OCI-LY1 (cell line): Measurements from ENCODE around the gene MAP3K4.

ENCODE experiments used
- H2AFZ ChIP-seq: fragments of 200-600 bp; sonication (generic), shearing (Covaris generic); 2 replicates; pipeline ENCODE4 v1.6.0; 2014; ENCODE audit warnings: antibody characterized with exemption, mild to moderate bottlenecking, low read length
- H3F3A ChIP-seq: fragments of 200-600 bp; sonication (generic), shearing (Covaris generic); 2 replicates; pipeline ENCODE4 v1.6.0; 2014; ENCODE audit warnings: mild to moderate bottlenecking, antibody characterized with exemption, low read length, moderate library complexity; ENCODE audit not compliant: insufficient read depth
- H3K27ac ChIP-seq: fragments of 200-600 bp; sonication (generic); 2 replicates; pipeline ENCODE4 v1.5.1; 2014; ENCODE audit warnings: low read length, mixed run types, mild to moderate bottlenecking, low read depth; ENCODE audit not compliant: poor library complexity, severe bottlenecking
- H3K27me3 ChIP-seq: fragments of 200-600 bp; sonication (generic); 2 replicates; pipeline ENCODE4 v1.6.0; 2014; ENCODE audit warnings: antibody characterized with exemption, mild to moderate bottlenecking, low read length, moderate library complexity; ENCODE audit not compliant: insufficient read depth
- H3K36me3 ChIP-seq: fragments of 200-600 bp; sonication (generic); 2 replicates; pipeline ENCODE4 v1.6.1; 2014; ENCODE audit warnings: mild to moderate bottlenecking, antibody characterized with exemption, low read length, moderate library complexity, mixed read lengths; ENCODE audit not compliant: insufficient read depth
- H3K4me1 ChIP-seq: fragments of 200-600 bp; sonication (generic); 2 replicates; pipeline ENCODE4 v1.5.1; 2014; ENCODE audit warnings: mild to moderate bottlenecking, low read length, moderate library complexity; ENCODE audit not compliant: insufficient read depth, severe bottlenecking
- H3K4me2 ChIP-seq: fragments of 200-600 bp; sonication (generic), shearing (Covaris generic); 2 replicates; pipeline ENCODE4 v1.6.1; 2014; ENCODE audit warnings: low read length
- H3K4me3 ChIP-seq: fragments of 200-600 bp; sonication (generic); 2 replicates; pipeline ENCODE4 v1.5.1; 2014; ENCODE audit warnings: low read length, low read depth, mild to moderate bottlenecking, mixed read lengths; ENCODE audit not compliant: poor library complexity, severe bottlenecking
- H3K79me2 ChIP-seq: fragments of 200-600 bp; shearing (Covaris generic); 2 replicates; pipeline ENCODE4 v1.6.1; 2016; ENCODE audit warnings: mixed run types, low read length, mixed read lengths; ENCODE audit not compliant: insufficient read depth
- H3K9ac ChIP-seq: fragments of 200-600 bp; sonication (generic), shearing (Covaris generic); 2 replicates; pipeline ENCODE4 v1.6.1; 2014; ENCODE audit warnings: mild to moderate bottlenecking, low read length, mixed read lengths
- H3K9me2 ChIP-seq: fragments of 200-600 bp; sonication (generic), shearing (Covaris generic); 2 replicates; pipeline ENCODE4 v1.6.1; 2014; ENCODE audit warnings: low read depth, mild to moderate bottlenecking, low read length, mixed read lengths
- H3K9me3 ChIP-seq: fragments of 200-600 bp; shearing (Covaris generic); 2 replicates; pipeline ENCODE4 v1.6.1; 2014; ENCODE audit warnings: low read length, mixed read lengths
- H4K20me1 ChIP-seq: fragments of 200-600 bp; sonication (generic), shearing (Covaris generic); 2 replicates; pipeline ENCODE4 v1.6.0; 2016; ENCODE audit warnings: mild to moderate bottlenecking, low read length; ENCODE audit not compliant: insufficient read depth
- EZH2 ChIP-seq: fragments of 200-600 bp; sonication (generic), shearing (Covaris generic); IDR thresholded peaks from 2 replicates; pipeline ENCODE4 v1.8.0; 2017; ENCODE audit warnings: borderline replicate concordance, mixed run types, mild to moderate bottlenecking, antibody characterized with exemption, low read length, moderate library complexity, mixed read lengths
- TF ChIP-seq, protein P1 (sequence below): fragments of 200-600 bp; sonication (generic), shearing (Covaris generic); IDR thresholded peaks from 2 replicates; pipeline ENCODE4 v1.5.1; 2017; ENCODE audit warnings: mild to moderate bottlenecking, antibody characterized with exemption, low read length, moderate library complexity, mixed read lengths

MAP3K4 gene

DNA sequence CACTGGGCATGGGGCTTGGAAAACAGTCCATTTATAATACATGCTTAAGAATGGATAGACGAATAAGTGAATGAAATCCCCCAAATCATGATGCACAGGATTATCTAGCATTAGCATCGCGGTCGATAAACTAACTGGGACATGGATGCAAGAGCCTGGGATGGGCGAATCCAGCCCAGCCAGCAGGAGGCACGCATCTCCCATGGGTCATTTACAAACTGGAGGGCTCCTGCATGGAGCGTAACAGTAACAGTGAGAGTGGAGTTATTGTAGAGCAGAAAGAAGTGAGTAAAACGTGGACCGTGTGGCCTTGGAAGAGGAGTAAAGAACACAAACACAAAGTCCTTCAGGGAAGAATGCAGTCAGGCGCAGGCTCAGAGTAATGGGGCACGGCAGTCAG, 145.8 kb downstream of the MAP3K4 start:
- Histone ChIP-seq H3K4me3 (no peak overlapping the region), H3K9me2 (no peaks in the 10 kb centered on the region), H3K27me3 (no peaks in the 10 kb centered on the region), H4K20me1 (no peaks in the 10 kb centered on the region), H3K27ac (no peak overlapping the region), H3K9ac (no peak overlapping the region), H3F3A (no peaks in the 10 kb centered on the region), H3K79me2 (no peaks in the 10 kb centered on the region), H3K36me3 (no peaks in the 10 kb centered on the region), H2AFZ (no peak overlapping the region), H3K4me1 (peaks cover 50% of the 10 kb centered on the region), H3K4me2 (no peak overlapping the region), H3K9me3 (no peaks in the 10 kb centered on the region)
- TF ChIP-seq EZH2 = no peak
- TF ChIP-seq, protein P1, sequence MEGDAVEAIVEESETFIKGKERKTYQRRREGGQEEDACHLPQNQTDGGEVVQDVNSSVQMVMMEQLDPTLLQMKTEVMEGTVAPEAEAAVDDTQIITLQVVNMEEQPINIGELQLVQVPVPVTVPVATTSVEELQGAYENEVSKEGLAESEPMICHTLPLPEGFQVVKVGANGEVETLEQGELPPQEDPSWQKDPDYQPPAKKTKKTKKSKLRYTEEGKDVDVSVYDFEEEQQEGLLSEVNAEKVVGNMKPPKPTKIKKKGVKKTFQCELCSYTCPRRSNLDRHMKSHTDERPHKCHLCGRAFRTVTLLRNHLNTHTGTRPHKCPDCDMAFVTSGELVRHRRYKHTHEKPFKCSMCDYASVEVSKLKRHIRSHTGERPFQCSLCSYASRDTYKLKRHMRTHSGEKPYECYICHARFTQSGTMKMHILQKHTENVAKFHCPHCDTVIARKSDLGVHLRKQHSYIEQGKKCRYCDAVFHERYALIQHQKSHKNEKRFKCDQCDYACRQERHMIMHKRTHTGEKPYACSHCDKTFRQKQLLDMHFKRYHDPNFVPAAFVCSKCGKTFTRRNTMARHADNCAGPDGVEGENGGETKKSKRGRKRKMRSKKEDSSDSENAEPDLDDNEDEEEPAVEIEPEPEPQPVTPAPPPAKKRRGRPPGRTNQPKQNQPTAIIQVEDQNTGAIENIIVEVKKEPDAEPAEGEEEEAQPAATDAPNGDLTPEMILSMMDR = no peak

DNA sequence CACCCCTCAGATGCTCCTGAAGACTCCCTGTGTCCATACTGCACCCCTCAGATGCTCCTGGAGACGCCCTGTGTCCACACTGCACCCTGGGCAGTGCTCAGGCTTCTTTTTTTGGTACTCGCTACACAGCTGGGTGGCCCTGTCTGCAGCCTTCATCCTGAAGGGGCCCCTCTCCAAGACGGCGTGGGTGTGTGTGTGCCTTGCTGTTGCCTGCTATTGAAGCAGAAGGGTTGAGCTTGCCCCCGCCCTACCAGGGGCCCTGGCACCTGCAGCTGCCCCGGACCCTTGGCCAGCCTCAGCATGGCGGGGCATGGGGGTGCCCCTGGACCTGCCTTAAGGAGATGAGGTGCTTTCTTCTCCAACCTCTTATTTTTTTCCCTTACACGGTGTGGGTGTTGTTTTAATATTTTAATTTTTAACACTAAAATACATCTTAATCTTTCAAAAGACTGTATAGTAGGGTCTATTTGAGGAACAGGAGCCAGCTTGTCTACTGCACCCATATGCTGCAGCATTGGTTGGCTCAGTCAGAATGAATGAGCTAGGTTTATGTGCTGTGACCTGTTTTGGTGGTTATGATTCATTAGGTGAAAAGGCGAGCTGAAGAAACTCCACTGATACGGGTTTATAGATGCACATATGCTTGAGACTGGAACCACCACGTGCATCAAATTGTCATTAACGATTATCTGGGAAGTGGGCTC, 146.4 kb downstream of the MAP3K4 start:
- no peak overlapping the region for H3K4me3 ChIP-seq
- no peak overlapping the region for H3K4me2 ChIP-seq
- no peak for TF ChIP-seq EZH2
- TF ChIP-seq, protein P1 = no peak
- H4K20me1 ChIP-seq = no peaks in the 10 kb centered on the region
- H3K79me2 ChIP-seq = no peaks in the 10 kb centered on the region
- H3K27me3 ChIP-seq = no peaks in the 10 kb centered on the region
- H3K9me3 ChIP-seq = no peaks in the 10 kb centered on the region
- no peak overlapping the region for H3K27ac ChIP-seq
- H3K9me2 ChIP-seq = no peaks in the 10 kb centered on the region
- no peaks in the 10 kb centered on the region for H3K36me3 ChIP-seq
- no peaks in the 10 kb centered on the region for H3F3A ChIP-seq
- H3K4me1 ChIP-seq = peaks cover 50% of the 10 kb centered on the region
- H2AFZ ChIP-seq = no peak overlapping the region
- no peak overlapping the region for H3K9ac ChIP-seq

DNA sequence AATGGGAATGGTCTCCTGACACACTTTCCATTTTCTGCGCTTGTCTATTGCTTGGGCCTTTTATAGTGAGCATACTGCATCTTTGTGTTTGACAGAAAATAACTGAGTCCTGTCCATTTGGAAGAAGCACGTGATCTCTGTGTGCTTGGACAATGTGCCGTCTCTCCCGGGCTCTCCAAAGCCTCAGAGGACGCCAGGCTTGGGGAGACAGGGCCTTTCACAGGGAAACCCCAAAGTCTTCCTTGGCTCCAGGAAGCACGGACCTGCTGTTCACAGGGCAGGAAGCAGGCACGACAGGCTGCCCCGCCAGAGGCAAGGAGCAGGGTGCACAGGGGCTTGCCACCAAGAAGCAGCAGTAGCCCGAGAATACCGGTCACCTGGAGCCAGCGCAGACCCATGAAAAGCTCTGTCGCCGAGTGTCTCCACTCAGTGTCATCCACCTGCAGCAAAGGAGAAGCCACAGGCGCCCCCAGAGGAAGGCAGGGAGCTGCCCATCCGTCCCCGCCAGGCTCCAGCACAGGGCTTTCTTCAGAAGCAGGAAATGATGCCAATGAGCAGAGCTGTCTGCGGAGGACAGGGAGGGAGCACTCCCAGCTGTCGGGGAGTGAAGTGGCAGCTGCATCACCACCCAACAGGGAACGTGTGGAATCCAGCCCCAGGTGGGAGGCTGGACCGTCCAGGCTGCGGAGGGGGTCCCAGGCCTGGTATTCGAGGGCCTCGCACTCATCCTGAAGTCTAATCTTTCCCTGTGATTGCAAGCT, 147.2 kb downstream of the MAP3K4 start:
- H3K27ac ChIP-seq = no peak overlapping the region

More for the DNA sequence above, 147.2 kb downstream of the MAP3K4 start:
- Histone ChIP-seq H3K9me3 (no peaks in the 10 kb centered on the region), H4K20me1 (no peaks in the 10 kb centered on the region), H3K4me3 (no peak overlapping the region), H3K36me3 (no peaks in the 10 kb centered on the region), H3F3A (no peaks in the 10 kb centered on the region), H2AFZ (no peak overlapping the region), H3K9ac (no peak overlapping the region), H3K27me3 (0 out of 2 replicates have a peak, but pooled peaks cover 3% of the 10 kb centered on the region), H3K9me2 (no peaks in the 10 kb centered on the region), H3K79me2 (no peaks in the 10 kb centered on the region), H3K4me2 (no peak overlapping the region; the same call in 1 of the 2 replicates), H3K4me1 (peaks cover 50% of the 10 kb centered on the region)
- TF ChIP-seq, protein P1 = no peak
- no peak for TF ChIP-seq EZH2
